ENCODE measurements around the gene TMEM131L. TPM values are rescaled to one million over a fixed set of nuclear protein-coding genes. Genes with fewer than 3 reads are reported as not detected.
"Not testable (repeated sequence)": the region's sequence is repeated elsewhere in the genome, so short reads cannot be mapped to it uniquely, and the experiment has no call there.

TMEM131L gene
- total RNA-seq, 1 experiment from 2014 or later, result 9.7 TPM

DNA sequence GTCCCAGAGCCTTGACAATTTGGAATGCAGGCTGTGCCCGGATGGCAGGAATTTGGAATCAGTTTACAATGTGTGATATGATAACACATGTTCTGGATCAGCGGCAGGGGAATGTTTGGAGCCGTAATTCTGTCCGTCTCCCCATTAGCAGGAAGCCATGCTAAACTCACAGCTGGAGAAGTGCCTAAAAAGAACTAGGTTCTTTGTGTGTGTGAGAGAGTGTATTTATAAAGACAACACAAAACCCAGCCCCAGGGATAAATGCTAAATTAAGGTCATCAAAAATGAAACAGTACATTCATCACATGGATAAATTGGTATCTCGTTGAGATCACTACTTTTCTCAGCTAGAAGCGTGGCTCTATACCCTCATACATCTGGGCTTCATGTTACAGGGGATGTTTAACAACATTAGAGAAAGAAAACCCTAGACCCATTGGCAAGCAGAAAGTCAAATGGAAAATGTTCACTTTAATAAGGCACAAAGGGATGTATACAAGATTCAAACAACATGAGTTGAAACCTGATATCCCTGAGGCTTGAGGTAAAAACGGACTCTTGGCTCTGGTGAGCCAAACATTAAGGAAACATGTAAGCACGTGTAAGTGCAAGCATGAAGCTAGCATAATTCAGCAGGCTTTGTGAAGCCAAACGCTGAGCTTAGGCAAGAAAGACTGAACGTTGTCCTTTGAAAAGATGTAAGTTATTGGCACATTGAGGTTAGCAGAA, 18.0 kb upstream of the TMEM131L start:
- no peak for DNase-seq (ENCODE audit: extremely low read depth, low read depth)

DNA sequence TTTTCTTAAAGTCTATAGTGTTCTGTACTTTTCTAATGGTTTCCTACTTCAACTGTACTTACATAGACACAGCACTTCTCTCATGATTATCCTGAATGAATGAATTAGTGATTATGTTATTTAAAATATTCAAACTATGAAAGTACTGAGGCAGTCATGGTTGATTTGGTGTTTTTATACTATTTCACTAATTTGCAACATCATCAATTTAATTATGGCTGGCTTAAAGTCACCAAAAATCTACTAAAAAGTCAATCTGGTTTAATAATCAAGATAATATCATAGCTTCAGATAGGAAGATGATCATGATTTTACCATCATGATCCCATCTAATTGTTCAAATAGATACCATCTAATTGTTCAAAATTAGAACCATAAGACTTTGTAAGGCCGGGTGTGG, 16.8 kb upstream of the TMEM131L start:
- DNase-seq (ENCODE audit: extremely low read depth, low read depth), result no peak

DNA sequence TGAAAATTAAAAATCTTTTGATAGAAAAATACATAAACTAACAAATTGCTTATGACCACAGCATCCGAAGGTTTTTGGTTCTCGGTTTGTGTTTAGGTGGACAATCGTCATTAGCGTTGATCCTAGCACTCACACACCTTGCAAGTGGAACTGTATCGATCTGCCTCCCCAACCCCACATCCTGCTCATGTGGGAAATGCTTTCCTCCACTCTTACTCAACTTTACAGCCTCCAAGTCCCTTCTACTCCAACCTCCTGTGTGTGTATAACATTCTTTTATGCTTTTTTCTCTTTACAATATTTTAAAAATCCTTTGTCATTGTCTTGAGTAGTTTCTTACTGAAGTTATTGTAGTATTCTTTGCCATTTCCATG, 15.6 kb upstream of the TMEM131L start:
- DNase-seq (ENCODE audit: extremely low read depth, low read depth), result no peak

DNA sequence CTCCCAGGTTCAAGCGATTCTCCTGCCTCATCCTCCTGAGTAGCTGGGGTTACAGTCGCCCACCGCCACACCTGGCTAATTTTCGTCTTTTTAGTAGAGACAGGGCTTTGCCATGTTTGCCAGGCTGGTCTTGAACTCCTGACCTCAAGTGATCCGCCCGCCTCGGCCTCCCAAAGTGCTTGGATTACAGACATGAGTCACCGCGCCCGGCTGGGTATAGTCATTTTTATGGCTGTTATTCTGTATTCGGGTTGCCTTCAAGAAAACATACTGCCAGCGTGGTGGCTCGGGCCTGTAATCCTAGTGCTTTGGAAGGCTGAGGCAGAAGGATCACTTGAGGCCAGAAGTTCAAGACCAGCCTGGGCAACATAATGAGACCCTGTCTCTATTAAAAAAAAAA, 15.0 kb upstream of the TMEM131L start:
- DNase-seq (ENCODE audit: extremely low read depth, low read depth), result not testable (repeated sequence)

DNA sequence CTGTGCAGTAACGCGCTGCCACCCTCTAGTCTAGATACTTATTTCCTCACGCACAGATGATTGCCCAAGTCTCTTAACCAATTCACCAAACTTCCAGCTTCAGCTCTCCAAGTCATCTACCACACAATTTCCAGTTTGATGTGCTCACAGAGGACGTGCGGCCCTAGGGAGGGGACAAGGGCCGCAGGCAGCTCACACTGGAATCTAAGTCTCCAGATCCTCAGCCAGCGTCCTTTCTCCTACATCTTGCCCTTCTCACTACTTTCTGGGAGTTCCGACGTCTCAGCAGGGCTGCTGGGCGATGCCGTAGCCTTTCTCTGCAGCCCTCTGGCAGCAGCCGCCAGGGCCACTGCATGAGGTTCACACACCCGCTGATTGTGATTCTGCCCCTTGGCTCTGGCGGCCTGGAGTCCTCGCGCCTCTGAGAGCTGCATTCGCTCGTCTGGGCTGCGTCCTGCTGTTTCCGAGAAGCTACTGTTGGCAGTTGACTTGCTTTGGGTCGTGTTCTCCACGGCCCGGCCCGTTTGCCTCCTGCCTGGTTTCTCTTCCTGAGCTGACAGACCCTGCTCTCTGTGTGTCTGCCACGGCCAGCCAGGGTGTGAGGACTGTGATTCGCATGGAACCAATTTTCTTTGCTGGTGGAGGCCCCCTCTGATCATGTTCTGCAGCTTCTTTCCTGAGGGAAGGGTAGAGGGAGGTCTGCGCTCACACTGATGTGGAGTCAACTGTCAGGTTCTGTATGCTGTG, 14.1 kb upstream of the TMEM131L start:
- no peak for DNase-seq (ENCODE audit: extremely low read depth, low read depth)

DNA sequence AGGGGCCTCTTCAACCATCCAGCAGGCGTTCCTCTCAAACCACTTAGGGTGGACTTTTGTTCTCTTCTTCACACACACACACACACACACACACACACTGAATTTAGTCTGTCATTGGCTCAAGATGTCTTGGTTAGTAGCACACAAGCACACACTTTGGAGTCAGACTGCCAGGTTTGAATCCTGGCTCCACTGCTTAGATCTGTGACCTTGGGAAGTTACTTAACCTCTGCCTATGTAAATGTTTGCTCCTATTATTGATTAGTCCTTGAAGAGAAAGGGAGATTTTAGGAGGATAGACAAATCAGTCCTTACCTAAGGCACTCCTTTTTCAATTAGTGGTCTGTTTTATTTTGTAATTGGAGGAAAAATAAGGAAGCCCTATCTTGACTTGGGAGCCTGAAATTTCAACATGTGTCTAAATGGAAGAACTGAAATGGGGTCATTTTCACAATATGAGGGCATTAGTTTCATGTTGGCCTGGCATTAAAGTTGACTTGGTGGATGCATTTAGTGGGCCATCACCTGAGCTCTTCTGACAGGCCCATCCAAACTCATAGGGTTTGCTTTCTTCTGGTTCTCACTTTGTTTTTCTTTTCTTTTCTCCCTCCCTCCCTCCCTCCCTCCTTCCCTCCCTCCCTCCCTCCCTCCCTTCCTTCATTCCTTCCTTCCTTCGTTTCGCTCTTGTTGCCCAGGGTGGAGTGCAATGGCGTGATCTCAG, 13.3 kb upstream of the TMEM131L start:
- DNase-seq (ENCODE audit: extremely low read depth, low read depth), result no peak

DNA sequence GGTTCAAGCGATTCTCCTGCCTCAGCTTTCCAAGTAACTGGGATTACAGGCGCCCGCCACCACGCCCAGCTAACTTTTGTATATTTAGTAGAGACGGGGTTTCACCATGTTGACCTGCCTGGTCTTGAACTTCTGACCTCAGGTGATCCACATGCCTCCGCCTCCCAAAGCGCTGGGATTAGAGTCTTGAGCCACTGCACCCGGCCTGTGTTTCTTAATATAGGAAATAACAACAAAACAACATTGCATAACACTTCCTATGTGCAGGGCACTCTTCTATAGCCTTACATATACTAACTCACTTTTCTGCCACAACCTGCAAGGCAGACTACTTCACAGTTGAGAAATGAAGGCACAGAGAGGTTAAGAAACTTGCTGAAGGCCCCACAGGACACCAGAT, 12.8 kb upstream of the TMEM131L start:
- no peak for DNase-seq (ENCODE audit: extremely low read depth, low read depth)

DNA sequence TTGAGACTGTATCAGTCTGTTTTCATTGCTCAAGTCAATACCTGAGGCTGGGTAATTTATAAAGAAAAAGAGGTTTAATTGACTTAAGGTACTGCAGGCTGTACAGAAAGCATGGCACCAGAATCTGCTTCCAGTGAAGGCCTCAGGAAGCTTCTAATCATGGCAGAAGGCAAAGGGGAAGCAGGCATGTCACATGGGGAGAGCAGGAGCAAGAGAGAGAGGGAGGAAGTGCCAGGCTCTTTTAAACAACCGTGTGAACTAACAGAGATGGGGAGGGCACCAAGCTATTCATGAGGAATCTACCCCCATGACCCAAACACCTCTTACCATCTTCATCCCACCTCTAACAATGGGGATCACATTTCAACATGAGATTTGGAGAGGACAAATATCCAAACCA, 7.2 kb upstream of the TMEM131L start:
- no peak for DNase-seq (ENCODE audit: extremely low read depth, low read depth)

DNA sequence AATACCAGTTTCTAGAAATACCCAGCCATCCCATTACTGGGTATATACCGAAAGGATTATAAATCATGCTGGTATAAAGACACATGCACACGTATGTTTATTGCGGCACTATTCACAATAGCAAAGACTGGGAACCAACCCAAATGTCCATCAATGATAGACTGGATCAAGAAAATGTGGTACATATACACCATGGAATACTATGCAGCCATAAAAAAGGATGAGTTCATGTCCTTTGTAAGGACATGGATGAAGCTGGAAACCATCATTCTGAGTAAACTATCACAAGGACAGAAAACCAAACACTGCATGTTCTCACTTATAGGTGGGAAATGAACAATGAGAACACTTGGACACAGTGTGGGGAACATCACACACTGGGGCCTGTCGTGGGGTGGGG, 4.6 kb upstream of the TMEM131L start:
- not testable (repeated sequence) for DNase-seq (ENCODE audit: extremely low read depth, low read depth)

DNA sequence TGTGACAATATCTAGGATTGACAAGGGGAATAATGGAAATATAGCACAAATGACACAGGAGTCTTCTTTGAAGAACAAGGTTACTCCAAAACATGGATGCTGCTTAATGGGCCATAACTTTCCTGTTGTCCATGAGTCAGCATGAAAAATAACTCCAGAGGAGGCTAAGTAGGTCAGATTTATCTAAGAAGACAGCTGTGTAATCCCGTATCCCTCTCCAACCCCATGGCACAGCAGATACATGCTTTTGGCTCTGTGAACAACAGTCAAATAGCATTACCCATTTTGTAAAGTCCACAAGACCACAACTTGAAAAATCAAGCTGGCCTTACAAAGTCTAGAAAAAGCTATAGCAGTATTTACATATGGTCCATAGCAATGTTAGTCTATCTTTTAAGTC, 2.1 kb upstream of the TMEM131L start:
- DNase-seq (ENCODE audit: extremely low read depth, low read depth), result no peak

DNA sequence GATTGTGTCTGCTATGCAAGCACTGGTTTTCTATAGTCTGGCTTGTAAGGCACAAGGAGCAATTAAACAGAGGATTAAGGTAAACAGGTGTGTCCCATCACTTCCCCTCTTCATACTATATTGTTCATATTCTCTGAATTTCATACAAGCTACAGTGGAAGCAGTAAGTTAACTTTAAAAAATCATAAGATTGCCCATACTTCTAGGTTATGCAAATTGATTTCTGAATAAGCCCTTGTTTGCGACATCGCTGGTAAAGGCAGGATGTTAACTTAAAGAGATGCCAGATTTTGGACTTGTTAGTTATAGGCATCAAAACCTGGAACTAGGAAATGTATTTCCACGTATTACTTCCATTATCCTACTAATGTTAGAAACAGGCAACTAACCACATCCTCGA, 1.0 kb upstream of the TMEM131L start:
- no peak for DNase-seq (ENCODE audit: extremely low read depth, low read depth)

DNA sequence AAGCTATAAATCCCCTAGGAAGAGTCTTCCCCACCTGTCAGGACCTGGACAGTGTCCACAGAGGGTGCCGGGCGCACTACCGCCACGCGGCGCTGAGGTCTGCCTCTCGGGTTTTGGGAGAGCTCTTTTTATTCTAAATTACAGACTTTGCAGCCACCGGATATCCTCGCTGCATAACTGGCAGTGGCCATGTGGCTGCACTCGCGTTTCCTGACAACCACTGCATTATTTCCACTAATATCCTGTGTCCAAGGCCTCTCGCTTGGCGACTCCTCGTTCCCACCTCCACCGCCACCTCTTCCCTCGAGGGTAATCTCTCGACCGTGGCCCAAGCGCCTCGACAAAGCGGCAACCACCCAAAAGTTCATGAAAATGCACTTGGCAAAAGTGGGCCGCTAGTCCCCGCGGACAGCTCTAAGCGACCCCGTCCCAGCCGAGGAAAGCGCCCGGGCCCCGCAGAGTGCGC, 512 bp upstream of the TMEM131L start:
- DNase-seq (ENCODE audit: extremely low read depth, low read depth), result no peak

DNA sequence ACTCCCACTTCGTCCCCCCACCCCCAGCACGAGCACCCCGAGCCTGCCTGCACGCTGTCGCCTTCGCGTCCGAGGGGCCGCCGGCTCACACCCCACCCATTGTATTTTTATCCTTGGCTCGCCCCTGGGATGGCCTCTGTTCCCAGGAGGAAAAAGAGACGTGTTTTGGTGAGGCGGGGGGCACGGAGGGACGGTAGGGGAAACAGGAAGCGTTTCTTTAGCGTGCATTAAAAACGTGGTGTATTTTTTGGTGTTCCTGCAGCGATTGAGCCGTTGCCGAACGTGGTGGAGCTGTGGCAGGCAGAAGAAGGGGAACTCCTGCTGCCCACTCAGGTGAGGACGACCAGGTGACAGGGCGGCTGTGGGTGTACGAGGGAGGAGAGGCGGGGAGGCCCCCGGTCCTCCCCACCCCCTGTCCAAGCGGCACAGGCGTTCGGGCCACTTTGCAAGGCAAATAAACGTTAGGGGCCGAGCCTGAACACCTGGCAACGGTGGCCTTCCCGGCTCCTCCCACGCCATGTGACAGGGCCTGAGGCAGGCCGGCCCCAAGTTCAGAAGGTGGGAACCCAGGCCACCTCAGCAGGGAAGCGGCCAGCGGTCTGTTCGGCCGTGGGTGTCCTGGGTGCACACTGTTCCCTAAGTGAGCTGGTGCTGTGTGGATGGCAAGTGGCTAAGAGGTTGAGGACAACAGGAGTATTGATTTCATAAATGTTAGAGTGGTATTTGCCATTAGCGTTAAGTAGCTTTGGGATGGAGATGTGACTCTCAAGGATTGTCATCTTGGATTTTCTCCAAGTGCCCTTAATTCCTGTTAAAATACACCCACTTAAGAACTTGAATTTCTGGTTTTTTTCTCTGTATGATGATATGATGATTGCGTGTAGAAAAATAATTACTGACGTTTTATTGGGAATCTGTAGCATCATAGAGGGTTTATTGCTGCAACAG, 1.1 kb downstream of the TMEM131L start:
- DNase-seq (ENCODE audit: extremely low read depth, low read depth), result no peak

DNA sequence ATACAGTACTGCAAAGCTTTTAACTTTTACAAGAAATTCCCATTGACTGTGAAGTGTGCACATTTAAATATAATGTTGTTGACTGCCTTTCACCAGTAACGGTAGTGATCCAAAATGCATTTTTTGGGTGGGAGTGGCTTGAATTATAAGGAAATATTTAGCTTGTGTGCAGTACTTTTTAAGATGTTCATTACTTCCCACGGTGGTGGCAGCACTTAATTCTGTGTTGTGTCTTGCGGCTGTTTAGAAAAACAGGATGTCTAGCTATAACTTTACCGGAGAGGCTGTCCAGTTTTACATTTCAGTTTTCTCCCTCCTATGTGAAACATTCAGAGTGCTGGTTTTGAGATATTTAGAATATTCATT, 1.7 kb downstream of the TMEM131L start:
- DNase-seq (ENCODE audit: extremely low read depth, low read depth), result no peak

DNA sequence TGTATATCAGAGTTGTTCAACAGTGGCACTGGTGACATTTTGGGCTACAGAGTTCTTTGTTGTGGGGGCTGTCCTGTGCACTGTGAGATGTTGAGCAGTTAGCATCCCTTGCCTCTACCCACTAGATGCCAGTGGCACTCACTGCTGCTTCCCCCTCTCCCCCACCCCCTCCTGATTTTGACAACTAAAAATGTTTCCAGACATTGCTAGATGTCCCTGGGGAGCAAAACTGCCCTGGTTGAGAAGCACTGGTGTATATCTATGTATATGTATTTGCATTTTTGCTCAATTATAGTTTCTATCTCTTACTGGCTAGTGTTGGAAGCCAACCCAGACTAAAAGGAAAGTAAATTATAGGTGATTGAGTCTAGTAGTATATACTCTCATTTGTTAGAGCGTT, 2.4 kb downstream of the TMEM131L start:
- no peak for DNase-seq (ENCODE audit: extremely low read depth, low read depth)

DNA sequence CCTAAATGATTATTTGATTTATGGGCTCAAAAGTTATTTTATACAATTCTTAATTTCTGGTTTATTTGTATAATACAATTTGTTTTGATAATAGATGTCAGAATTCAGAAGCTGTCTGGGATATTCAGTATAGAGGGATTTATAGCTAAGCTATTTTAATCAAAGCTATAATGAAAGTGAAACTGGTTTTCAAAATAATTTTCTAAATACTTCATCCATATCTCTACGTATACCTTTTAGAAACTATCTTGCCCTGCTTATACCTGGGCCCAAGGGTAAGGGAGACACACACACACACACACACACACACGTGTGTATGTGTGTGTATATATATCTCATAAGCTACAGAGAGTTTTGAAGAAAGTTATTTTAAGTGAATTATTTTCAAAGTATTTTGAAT, 2.9 kb downstream of the TMEM131L start:
- DNase-seq (ENCODE audit: extremely low read depth, low read depth), result no peak

DNA sequence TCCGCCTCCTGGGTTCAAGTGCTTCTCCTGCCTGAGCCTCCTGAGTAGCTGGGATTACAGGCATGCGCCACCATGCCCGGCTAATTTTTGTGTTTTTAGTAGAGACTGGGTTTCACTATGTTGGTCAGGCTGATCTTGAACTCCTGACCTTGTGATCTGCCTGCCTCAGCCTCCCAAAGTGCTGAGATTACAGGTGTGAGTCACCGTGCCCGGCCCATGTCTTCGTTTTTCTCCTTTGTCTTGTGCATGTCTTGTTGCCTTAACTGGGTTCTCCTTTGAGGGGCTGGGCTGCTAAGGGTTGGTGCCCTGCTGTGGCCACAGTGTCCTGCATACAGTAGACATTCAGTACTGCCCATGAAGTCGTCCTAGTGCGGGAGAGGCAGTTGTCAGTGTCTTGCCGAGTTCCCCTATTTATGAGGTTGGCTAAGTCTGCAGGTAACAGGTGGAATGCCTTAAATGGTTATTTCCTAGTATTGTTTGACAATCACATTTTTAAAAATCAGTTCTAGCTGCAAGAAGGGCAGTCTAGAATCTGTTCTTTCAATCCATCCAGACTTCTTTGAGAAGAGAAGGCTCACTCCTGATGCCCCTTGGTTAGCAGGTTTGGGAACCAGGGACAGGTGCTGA, 5.0 kb downstream of the TMEM131L start:
- not testable (repeated sequence) for DNase-seq (ENCODE audit: extremely low read depth, low read depth)

DNA sequence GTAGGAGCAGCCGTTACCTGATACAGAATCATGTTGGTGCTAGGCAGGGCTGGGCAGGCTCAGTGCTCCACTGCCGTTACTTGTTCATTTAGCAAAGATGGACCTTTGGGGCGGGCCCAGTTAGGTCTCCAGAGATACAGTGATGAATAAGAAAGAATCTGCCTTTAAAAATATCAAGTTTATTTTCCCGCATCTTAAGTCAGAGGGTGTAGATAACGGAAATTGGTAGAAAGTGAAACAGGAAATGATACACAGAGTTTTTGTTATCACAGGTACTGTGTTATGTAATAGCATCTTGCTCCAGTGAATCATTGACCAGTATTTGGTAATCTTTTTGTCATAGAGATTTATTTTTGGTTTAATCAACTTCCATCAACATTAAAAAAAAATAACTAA, 5.5 kb downstream of the TMEM131L start:
- DNase-seq (ENCODE audit: extremely low read depth, low read depth), result no peak

DNA sequence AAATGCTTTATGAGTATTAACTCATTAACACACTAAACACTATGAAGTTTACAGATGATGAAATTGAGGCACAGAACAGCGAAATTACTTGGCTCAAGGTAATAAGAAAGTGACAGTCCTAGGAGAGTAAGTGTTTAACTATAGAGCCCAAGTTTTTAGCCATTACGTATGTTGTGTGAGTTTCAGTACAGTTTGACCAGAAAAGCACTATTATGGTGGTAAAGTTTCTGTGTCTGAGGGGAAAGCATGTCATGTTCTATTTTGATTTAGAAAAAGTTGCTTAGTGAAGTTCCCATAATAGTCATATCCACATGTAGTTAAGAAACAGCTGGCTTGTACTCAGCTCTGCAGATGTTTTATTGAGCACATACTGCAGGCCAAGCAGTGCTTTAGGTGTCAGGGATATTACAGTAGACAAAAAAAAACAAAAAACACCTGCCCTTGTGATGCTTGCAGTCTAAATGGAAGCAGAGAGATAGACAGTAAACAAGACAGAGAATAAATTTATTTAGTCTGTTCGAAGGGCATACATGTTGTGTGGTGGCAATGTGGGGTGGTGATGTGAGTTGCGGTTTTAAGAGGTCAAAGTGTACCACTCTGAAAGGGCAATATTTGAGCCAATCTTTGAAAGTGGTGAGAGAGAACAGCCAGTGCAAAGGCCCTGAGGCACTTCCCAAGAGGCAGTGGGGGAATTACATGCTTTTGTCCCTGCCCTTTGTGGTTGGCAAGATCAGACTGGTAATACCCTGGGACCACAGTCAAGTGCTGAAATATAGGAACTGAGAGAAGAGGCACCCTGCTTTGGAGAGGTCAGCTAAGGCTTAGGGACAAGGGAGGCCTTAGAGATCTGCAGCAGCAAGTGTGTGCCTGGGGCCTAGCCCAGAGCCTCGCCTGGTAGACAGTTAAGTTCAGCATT, 6.2 kb downstream of the TMEM131L start:
- no peak for DNase-seq (ENCODE audit: extremely low read depth, low read depth)

Data from NCI-H460 (cell line).